ENCODE measurements around the gene ARHGAP33.
A peak's percentile ranks its signal among the peaks of the same experiment; 100 is the strongest.
"Not testable (repeated sequence)": the region's sequence is repeated elsewhere in the genome, so short reads cannot be mapped to it uniquely, and the experiment has no call there.

ARHGAP33 gene

GRCh38 chr19:35756377-35757230, 18.8 kb upstream of the ARHGAP33 start, which contains the start of gene HSPB6:
Gene HSPB6 (minus strand): TSS chr19:35757029. CDS start chr19:35757008, 21 bp downstream.
- DNase-seq (ENCODE audit: low read depth) = peak; percentile 55

- DNase-seq (ENCODE audit: low read depth) = peak; percentile 90
Observed at GRCh38 chr19:35757231-35757748, 18.1 kb upstream of the ARHGAP33 start.

DNA sequence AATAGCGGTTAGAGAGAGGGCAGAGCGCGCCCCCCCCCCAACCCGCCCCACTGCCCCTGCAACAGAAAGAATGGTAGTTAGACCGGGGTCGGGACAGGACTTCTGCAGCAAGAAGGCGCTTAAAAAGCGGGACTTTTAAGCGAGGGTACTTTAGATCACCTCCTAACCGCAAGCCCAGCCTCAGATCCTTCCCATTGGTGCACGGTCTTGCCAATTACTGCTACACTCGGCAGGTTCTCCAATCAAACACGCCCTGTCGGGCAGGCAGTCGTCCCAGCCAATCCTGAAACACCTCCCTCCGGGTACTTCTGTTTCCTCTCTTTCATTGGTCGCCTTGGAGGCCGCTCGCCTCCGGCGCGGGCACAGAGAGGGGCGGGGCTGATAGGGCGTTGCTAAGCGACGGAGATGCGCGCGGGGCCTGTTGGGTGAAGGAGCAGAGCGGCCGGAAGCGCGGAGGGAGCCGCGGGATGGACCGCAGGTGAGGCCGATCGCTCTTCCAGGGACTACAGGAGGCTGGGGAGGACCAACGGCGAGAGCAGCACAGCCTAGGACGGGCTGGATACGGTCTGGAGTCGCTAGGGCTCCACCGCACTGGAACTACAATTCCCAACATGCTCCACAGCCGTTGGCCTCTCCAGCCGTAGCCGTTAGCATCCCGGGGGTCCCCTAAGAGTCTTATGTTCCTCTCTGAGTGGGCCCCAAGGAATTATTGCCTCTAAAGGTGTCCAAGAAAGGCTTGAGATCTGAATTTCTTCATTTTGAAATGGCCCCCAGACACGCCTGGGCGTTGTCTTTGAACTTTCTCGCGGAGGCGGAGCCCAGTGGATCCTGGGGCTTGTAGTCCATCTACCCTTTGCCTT, 17.4 kb upstream of the ARHGAP33 start, which contains the start of gene PROSER3:
Gene PROSER3, plus strand, starts transcription at position 428 of the 860 bp plus-strand sequence. Its CDS starts 40 bp downstream, at position 468.
- DNase-seq (ENCODE audit: low read depth) = peak; percentile 100

GRCh38 chr19:35759697-35760096, 15.7 kb upstream of the ARHGAP33 start:
- DNase-seq (ENCODE audit: low read depth) = no peak

DNA sequence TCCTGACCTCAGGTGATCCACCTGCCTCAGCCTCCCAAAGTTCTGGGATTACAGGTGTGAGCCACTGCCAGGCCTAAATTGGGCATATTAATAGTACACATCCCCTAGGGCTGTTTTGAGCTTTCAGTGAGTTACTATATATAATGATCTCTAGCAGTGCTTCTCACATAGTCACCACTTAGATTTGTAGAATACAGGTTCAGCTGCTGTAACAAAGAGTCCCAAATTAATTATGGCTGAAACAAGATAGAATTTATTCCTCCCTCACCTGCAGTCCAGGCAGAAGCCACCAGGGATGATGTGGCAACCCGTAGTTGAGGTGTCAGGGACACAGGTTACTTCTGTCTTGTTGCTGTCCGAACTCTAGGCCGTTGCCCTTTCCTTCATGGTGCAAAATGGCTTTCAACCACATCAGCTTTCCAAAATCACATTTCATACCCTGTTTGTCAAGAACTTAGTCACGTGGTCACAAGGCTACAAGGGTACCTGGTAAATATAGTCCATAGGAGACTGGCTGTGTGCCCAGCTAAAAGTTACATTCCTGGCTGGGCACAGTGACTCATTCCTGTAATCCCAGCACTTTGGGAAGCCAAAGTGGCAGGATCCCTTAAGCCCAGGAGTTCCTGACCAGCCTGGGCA, 14.5 kb upstream of the ARHGAP33 start:
- DNase-seq (ENCODE audit: low read depth) = no peak

DNA sequence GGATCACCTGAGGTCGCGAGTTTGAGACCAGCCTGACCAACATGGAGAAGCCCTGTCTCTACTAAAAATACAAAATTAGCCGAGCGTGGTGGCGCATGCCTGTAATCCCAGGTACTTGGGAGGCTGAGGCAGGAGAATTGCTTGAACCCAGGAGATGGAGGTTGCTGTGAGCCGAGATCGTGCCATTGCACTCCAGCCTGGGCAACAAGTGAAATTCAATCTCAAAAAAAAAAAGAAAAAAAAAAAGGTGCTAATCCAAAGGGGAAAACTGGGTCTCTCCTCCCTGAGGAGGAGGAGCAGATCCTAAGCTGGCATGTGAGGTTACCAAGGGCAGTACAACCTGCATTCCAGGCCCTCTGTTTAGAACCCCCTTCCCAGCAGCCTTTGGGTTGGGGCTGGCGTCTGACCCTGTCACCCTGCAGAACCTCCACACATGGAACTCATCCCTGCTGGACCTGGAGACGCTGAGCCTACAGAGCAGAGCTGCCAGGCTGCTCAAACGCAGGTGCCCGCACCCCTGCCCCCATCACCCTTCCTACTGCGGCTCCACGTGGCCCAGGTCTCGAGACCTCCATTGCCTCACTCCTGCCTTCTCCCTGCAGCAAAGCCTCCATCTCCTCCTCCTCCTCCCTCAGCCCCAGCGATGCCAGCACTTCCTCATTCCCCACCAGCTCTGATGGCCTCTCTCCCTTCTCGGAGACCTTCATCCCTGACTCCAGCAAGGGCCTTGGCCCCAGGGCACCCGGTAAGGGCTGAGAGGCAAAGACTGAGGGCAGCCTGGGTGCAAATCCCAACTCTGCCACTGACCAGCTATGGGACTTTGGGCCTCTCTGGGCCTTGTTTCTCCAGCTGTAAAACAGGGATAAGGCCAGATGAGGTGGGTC, 10.7 kb upstream of the ARHGAP33 start:
- no peak for DNase-seq (ENCODE audit: low read depth)

- DNase-seq (ENCODE audit: low read depth) = no peak
Observed at GRCh38 chr19:35766571-35767104, 8.7 kb upstream of the ARHGAP33 start.

DNA sequence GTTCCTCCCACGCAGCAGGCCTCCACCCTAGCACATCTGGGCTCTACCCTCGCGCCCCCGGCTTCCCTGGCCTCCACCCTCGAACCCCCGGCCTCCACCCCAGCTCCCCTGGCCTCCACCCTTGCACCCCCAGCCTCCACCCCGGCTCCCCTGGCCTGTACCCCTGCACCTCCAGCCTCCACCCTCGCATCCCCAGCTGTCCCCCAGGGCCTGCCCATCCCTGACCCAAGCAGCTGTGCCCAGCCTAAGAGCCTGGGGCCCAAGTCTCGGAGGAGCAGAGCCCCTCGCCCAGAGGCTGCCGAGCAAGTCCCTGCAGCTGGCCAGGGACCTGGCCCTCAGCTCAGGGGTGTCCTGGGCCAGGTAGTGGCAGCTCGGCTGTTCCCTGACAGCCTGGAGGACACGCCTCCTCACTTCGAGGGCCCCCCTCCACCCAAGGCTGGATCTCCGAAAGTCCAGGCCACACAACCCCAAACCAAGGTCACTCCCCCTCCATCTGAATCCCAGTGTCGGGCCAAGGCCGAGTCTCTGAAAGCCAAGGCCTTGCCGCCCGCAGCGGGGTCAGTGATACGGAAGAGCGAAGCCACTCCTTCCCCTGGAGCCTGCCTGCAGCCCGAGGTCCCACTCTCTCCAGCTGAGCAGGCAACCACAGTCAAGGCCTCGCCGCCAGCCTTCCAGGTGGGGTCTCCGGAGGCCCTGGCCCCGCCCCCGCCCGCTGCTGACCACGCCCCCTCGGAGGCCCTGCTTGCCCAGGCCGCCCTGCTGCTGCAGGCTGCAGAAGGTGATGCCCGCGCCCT, 7.9 kb upstream of the ARHGAP33 start:
- no peak for DNase-seq (ENCODE audit: low read depth)

DNA sequence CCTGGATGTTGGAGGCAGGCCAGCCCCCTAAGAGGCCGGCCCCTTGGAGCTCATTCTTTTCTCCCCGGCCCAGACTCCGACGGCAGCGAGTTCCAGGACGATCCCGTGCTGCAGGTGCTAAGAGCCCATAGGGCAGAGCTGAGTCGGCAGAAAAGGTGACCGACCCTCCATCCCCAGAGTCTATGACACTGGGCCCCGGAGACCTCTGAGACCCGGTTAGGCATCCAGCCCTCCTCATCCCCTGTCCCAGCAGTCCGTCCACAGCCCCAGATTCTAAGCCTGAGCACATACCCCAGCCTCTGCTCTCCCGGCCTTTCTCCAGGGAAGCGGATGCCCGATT, 7.3 kb upstream of the ARHGAP33 start:
- DNase-seq (ENCODE audit: low read depth) = no peak

DNA sequence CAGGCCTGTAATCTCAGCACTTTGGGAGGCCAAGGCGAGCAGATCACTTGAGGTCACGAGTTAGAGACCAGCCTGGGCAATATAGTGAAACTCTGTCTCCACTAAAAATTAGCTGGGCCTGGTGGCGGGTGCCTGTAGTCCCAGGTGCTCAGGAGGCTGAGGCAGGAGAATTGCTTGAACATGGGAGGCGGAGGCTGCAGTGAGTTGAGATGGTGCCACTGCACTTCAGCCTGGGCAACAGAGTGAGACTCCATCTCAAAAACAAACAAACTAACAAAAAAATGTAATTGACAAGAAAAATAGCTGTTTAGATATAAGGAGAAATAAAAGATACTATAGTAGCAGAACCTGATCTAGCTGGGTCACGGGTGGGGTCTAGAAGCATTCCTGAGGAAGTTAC, 3.0 kb upstream of the ARHGAP33 start:
- not testable (repeated sequence) for DNase-seq (ENCODE audit: low read depth)

DNA sequence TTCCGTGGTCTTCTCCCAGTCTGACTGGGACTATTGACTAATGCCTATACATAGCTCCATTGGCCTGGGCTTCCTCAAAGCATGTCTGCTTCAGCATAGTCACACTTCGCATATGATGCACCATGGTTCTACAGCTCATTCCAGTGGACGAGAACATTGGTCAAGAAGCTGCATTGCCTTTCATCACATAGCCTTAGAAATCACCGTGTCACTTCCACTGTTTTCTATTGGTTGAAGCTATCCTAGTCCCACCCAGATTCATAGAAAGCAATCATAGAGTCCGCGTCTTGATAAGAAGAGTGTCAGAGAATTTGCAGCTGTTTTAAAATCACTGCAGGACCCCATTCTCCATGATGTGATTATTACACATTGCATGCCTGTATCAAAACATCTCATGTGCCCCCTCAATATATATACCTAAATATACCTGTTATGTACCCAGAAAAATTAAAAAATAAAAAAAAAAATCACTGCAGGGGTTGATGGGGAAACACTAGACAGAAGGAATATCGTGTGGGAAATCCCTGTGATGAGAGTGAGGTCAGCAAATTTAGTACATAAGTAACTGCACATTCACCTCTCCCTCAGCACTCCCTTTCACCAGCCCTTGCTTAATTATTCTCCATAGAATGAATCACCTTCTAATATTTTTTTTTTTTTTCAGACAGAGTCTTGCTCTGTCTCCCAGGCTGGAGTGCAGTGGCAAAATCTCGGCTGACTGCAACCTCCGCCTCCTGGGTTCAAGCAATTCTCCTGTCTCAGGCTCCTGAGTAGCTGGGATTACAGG, 2.2 kb upstream of the ARHGAP33 start:
- no peak for DNase-seq (ENCODE audit: low read depth)

- DNase-seq (ENCODE audit: low read depth) = no peak
Observed at GRCh38 chr19:35774274-35775045, 904 bp upstream of the ARHGAP33 start.

GRCh38 chr19:35775046-35775297, 392 bp upstream of the ARHGAP33 start:
- DNase-seq (ENCODE audit: low read depth) = no peak

DNA sequence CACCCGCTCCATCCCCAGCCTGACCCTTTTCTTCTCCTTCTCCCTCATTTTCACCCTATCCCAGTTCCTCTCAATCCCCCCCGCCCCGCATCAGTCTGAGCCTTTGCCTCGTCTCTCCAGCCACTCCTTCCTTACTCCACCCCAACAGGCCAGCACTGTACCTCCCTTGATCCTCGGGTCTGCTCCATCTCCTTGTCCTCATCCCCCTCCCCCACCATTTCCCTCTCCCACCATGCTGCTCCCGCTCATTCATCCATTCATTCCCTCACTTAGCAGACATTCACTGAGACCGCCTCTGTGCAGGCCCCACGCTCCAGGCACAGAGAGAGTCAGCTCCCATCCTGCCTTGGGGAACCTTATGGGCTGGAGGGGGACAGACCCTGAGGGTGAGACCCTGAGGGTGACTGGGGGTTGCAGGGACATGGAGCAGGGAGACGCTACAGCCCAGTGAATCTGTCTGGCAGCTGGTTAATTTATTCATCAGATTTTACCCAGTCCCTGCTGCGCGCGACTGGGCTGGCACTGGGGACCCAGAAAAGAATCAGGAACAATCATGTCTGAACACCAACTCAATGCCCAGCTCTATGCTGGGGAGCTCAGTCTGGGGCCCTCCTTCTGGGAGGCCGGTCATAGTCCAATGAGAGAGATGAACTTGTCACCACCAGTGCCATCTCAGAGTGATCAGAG, 881 bp downstream of the ARHGAP33 start:
- no peak for DNase-seq (ENCODE audit: low read depth)

DNA sequence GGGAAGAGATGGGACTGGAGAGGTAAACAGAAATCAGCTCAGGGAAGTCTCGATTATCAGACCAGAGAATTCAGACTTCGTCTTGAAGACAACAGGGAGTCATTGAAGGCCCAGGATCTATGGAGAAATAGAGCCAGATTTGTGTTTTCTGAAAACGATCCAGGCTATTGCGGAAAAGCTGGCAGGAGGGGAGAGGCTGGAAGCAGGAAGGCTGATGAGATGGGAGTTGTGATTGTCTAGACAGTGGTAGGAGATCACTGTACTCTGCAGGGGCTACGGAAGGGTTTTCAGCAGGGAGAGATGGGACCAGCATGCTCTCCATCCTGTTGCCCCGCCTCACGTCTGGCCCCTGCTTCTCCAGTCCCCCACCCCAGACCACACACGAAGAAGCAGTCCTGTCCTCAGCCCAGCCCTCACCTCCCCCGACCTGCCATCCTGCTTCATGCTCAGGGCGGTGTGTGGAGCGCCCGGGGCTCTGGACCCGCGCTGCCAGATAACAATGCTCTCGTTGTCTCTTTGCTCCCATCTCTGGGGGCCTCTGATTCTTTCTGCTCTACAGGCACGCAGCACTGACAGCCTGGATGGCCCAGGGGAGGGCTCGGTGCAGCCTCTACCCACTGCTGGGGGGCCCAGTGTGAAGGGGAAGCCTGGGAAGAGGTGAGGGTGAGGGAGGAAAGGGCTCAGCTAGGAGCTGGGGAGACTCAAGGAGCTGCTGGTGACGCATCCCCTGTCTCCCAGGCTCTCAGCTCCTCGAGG, 1.9 kb downstream of the ARHGAP33 start:
- no peak for DNase-seq (ENCODE audit: low read depth)

GRCh38 chr19:35777961-35778360, 2.6 kb downstream of the ARHGAP33 start:
- no peak for DNase-seq (ENCODE audit: low read depth)

GRCh38 chr19:35779033-35779432, 3.7 kb downstream of the ARHGAP33 start:
- DNase-seq (ENCODE audit: low read depth) = no peak

Data from iris pigment epithelial cell (primary cell).